ENCODE measurements around the gene DDB1.

The DDB1 gene

GRCh38 chr11:61293867-61294716 lies 38.8 kb downstream of the DDB1 start:
- peak; percentile 85 for DNase-seq

- DNase-seq = no peak
Observed at GRCh38 chr11:61292356-61292755, 40.5 kb downstream of the DDB1 start.

- no peak for DNase-seq
Observed at GRCh38 chr11:61290905-61291690, 41.8 kb downstream of the DDB1 start.

- DNase-seq = no peak
Observed at GRCh38 chr11:61287338-61287977, 45.4 kb downstream of the DDB1 start.

GRCh38 chr11:61283613-61284012 lies 49.3 kb downstream of the DDB1 start:
- no peak for DNase-seq

DNA sequence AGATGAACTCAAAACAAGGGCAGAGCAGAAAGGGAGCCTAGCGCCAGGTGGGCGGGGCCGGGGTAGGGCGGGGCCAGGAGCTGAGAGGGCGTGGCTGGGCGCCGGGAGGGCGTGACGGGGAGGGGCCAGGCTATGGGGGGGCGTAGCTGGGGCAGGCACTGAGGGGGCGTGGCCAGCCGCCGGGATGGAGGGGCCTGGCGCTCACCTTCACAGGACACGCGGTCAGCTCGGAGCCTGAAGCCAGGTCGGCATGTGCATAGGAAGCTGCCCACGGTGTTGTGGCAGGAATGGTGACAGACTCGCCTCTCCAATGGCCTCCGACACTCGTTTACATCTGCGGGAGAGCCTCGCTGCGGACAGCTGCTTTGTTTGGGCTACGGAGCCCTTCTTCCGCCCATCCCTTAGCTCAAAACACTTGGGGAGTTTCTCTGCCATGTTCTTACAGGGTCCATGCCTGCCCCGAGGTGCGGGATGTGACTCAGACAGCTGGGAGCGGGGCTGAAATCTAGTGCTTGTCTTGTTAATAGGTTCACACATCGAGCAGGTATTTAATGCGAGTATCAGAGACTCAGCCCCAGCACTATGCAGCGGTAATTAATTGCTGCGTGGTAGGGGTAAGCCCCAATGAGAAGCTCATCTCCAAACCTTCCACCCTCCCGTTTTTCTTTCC lies 51.2 kb downstream of the DDB1 start:
- no peak for DNase-seq

DNA sequence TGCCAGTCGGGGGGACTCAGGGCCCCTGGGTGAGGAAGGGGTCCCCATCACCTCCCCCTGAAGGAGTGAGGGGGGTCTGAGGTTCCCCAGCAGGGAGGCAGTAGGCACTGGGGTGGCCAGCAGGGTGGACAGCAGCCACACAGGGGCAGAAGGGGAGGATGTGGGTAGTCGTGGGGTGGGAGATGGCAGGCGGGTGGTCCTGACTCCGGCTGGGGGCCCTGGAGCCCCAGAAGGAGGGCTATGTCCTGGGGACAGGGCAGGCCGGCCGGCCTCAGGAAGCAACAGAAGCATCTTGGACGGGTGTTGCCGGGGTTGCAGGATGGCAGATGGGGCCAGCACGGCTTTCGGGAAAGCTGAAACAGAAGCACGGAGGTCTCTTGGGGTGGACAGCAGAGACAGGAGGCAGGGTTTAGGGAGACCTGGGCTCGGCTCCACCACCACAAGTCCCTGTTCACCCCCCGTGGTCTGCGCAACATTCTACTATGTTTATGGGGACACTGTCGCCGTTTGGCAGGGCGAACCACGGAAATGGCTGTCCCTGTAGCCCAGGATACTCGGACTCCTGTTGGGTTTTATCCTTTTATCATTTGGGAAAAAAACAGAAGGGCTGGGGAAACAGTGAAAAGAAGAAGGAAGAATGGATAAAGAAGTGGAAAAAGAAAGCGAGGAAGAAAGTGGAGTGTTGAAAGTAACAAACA lies 51.9 kb downstream of the DDB1 start:
- DNase-seq = no peak

DNA sequence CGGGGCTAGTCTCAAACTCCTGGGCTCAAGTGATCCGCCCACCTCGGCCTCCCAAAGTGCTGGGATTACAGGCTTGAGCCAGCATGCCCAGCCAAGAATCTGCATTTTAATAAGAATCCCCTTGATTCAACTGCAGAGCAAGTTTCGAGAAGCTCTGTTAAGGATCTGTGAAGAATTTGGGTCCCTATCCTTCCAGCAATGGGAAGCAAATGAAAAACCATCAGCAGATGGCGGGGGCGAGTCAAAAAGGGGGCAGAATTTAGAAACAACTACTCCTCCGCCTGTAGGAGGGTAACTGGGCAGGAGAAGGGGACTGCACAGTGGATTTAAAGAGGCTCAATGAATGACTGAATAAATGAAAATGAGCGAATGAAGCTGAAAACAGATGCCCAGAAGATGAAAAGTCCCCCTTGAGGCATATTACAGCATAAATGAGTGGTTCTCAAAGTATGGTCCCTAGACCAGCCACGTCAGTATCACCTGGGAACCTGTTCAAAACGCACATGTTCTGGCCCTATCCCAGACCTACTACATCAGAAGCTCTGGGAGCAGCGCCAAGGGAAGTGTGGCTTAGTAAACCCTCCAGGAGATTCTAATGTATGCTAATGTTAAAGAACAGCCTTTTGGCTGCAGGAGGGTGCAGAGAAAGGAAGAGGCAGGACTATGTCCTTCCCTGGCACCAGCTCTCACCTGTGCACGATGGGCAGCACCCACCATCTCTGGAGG lies 52.8 kb downstream of the DDB1 start:
- DNase-seq = peak; percentile 11

DNA sequence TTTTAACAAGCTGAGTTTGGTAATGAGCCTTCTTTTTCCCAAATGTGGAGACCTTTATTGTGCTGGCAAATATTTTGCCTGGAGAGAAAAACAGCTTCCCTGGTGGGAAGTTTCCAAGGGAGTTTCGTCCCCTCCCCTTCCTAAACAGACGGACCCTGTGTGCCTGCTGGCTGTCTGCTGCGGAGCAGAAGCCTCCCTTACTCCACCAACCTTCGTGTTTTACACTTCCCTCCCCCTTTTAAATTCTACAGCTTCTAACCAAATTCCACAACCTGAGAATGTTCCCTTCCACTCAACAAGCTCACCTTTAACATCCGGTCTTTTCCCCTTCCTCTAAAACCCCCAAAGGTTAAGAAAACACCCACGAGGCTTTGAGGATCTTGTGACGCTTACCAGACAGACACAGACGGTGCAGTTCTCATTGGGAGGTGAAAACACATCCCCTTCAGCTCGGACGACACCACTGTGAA lies 54.9 kb downstream of the DDB1 start:
- DNase-seq = no peak

- no peak for DNase-seq
Observed at GRCh38 chr11:61277186-61278000, 55.5 kb downstream of the DDB1 start.

DNA sequence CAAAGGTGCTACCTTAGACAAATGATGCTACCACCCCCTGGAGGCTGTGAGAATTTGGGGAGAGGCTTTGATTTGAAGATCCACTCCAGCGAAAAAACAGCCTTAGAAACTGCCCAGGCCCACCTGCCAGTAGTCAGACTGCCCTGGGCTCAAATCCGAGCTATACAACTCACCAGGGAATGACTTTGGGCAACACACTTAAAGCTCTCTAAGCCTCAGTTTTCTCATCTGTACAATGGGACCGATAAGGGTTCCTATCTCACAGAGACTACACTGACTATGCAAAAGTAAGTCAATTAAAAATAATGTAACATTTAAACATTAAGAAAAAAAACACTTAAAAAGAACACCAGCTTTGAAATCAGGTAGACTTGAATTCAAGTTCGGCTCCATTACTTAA lies 57.7 kb downstream of the DDB1 start:
- DNase-seq = no peak

- DNase-seq = no peak
Observed at GRCh38 chr11:61274084-61274483, 58.8 kb downstream of the DDB1 start.

- DNase-seq = peak; percentile 37
Observed at GRCh38 chr11:61273178-61274078, 59.5 kb downstream of the DDB1 start.

DNA sequence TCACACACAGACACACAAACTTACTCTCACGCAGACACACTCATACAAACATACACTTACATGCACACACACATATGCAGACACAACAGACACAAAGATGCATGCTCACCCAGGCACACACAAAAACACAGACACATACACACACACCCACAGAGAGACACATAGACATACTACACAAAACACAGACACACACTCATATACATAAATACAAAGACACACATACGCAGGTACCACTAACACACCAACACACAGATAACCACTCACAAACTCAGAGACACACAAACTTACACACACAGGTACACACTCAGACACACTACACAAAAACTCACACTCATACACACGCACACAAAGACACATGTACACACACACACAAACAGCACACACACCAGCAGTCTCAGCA lies 60.2 kb downstream of the DDB1 start:
- no peak for DNase-seq

DNA sequence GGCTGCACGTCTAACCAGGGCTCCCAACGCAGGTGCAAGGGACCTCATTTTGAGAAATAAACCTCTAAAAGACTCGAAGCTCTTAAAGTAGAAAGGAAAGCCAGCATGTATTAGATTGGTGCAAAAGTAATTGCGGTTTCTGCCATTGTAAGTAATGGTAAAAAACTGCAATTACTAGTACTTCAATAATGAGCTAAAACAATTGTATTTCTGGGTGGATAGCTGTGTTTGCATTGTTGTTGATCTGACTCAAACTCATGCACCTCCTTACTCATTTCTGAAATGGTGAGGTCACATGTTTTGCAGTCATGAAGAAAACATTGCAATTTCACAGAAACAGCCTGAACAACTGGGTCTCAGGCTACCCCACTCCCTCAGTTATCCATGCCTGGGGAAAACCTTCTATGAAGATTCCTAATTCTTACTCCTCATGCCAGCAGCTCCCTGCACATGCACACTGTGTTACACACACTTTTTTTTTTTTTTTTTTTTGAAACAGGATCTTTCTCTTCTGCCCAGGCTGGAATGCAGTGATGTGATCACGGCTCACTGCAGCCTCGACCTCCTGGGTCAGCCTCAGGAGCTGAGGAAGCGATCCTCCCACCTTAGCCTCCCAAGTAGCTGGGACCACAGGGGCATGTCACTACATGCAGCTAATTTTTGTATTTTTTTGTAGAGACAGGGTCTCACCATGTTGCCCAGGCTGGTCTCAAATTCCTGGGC lies 62.4 kb downstream of the DDB1 start:
- DNase-seq = no peak

DNA sequence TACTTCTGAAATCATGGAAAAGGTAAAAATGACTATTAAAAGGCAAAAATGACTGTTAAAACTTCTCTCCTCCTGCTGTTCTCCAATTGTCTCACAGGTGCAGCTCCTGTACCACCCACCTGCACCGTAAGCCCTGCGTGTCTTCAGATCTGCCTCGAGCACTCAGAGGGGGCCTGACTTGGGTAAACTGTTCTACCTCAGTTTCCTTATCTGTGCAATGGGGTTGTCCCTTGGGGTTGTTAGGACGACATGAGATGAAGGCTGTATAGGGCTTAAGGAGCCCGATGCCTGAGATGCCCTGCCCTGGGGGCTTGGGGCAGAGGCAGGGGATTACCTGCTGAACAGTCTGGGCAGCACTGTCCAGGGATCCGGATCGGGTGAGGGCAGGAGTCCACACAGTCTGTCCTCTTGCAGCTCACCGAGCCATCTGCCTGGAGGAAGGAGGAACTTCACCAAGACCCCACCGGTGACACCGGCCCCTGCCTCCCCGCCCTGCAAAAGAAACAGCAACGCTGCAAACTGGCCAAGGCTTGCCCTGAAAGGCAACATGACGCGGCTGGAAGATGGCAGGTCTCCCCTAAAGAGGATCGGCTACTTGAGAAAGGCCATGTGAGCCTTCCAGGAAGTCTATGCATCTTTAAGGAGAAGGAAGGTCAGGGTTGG lies 64.2 kb downstream of the DDB1 start:
- no peak for DNase-seq

DNA sequence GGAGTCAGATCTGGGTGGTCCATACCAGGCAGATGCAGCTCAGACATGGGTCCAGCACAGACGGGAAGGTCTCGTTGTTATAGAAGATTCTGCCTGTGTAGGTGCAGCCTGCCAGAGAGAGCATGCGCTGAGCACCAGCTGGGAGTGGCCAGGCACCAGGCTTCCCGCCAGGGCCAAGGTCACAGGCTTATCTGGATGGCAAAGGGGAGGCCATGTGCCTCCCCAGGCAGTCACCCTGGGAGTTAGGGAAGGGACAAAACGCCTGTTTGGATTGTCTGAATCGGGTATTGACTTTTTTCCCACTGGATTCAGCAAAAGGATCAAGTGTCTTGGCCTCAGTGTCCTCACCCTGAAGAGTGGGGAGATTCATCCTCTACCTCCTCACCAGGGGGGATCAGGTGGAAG lies 65.5 kb downstream of the DDB1 start:
- no peak for DNase-seq

DNA sequence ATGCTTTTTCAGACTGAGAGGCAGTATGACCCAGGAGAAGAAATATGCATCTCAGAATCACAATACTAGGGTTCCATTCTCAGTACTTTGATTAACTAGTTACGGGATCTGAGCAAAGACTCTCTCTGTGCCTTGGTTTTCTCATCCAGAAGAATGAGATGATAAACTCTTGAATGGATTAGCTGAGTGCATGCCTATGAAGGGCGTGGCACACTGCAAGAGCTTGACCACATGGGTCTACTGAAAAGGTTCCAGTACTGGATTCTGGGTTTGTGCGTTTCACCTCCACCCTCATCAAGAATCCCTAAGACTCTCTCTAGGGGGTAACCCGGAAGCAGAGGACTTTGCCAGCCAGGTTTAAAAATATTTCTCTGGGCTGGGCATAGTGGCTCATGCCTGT lies 66.3 kb downstream of the DDB1 start:
- DNase-seq = no peak
